HG02642 (cell line): ENCODE measurements around the gene ARMH3.
"Not testable (repeated sequence)": the region's sequence is repeated elsewhere in the genome, so short reads cannot be mapped to it uniquely, and the experiment has no call there.

ENCODE experiments used
- ATAC-seq: cut with Tn5 transposase; IDR thresholded peaks from one replicate; pipeline ENCODE4 v1.9.1; 2021; ENCODE audit warnings: mild to moderate bottlenecking; ENCODE audit not compliant: unreplicated experiment, poor library complexity

The ARMH3 gene

GRCh38 chr10:101993221-101993620 is 62.8 kb downstream of the ARMH3 start:
- ATAC-seq: no peak

- no peak for ATAC-seq
Measured at GRCh38 chr10:101987136-101987535, 68.8 kb downstream of the ARMH3 start.

GRCh38 chr10:101986624-101986971 is 69.4 kb downstream of the ARMH3 start:
- peak; percentile 44 for ATAC-seq

- ATAC-seq: not testable (repeated sequence)
Measured at GRCh38 chr10:101980677-101981076, 75.3 kb downstream of the ARMH3 start.

- ATAC-seq: no peak
Measured at GRCh38 chr10:101974091-101974971, 81.6 kb downstream of the ARMH3 start.

- no peak for ATAC-seq
Measured at GRCh38 chr10:101972761-101973160, 83.2 kb downstream of the ARMH3 start.

GRCh38 chr10:101969412-101969922 is 86.5 kb downstream of the ARMH3 start:
- no peak for ATAC-seq

GRCh38 chr10:101968940-101969321 is 87.0 kb downstream of the ARMH3 start:
- no peak for ATAC-seq

GRCh38 chr10:101968286-101968939 is 87.6 kb downstream of the ARMH3 start:
- no peak for ATAC-seq

- ATAC-seq: no peak
Measured at GRCh38 chr10:101967713-101968112, 88.3 kb downstream of the ARMH3 start.

- no peak for ATAC-seq
Measured at GRCh38 chr10:101967119-101967518, 88.9 kb downstream of the ARMH3 start.

GRCh38 chr10:101965075-101965765 is 90.8 kb downstream of the ARMH3 start:
- ATAC-seq: no peak

- no peak for ATAC-seq
Measured at GRCh38 chr10:101961591-101962498, 94.1 kb downstream of the ARMH3 start.

- ATAC-seq: no peak
Measured at GRCh38 chr10:101960879-101961395, 95.0 kb downstream of the ARMH3 start.

- no peak for ATAC-seq
Measured at GRCh38 chr10:101959346-101959916, 96.5 kb downstream of the ARMH3 start.

- no peak for ATAC-seq
Measured at GRCh38 chr10:101958691-101959090, 97.3 kb downstream of the ARMH3 start.

- ATAC-seq: no peak
Measured at GRCh38 chr10:101956898-101957297, 99.1 kb downstream of the ARMH3 start.

GRCh38 chr10:101956117-101956516 is 99.9 kb downstream of the ARMH3 start:
- ATAC-seq: no peak

- ATAC-seq: no peak
Measured at GRCh38 chr10:101952191-101952590, 103.8 kb downstream of the ARMH3 start.
